Spleen (tissue), 7 donors: ENCODE data around the gene YIPF5.

Experiments
- POLR2AphosphoS5 ChIP-seq, 3 donors: sonication (generic); formaldehyde crosslinking; IDR thresholded peaks; one replicate each; pipeline ENCODE4 v1.5.1; 2017; ENCODE audit warnings: antibody characterized with exemption in 3 of 3
- TF ChIP-seq, protein P1 (sequence below), 11 experiments: fragments of 200-600 bp in 7 of 11; fragments of 450-650 bp in 4 of 11; sonication (generic) in 4 of 11; IDR thresholded peaks in 8 of 11; conservative IDR thresholded peaks in 3 of 11; 1 replicate in 7 of 11; 2 replicates in 4 of 11; pipeline versions ENCODE4 v1.4.0 to v1.8.0; 2016 to 2021; ENCODE audit warnings: antibody characterized with exemption in 11 of 11, inconsistent platforms in 4 of 11, mild to moderate bottlenecking in 1 of 11
- donor health status: DM: no; HTN: no; CAD: no; lungs with moderate emphysema.
- donor health status: DM: no; HTN: no; CAD: no.
- donor health status: DM: no; HTN: no; CAD: no.

- no peak for TF ChIP-seq POLR2AphosphoS5 (IDR thresholded peaks at IDR 0.05)
- TF ChIP-seq, protein P1, sequence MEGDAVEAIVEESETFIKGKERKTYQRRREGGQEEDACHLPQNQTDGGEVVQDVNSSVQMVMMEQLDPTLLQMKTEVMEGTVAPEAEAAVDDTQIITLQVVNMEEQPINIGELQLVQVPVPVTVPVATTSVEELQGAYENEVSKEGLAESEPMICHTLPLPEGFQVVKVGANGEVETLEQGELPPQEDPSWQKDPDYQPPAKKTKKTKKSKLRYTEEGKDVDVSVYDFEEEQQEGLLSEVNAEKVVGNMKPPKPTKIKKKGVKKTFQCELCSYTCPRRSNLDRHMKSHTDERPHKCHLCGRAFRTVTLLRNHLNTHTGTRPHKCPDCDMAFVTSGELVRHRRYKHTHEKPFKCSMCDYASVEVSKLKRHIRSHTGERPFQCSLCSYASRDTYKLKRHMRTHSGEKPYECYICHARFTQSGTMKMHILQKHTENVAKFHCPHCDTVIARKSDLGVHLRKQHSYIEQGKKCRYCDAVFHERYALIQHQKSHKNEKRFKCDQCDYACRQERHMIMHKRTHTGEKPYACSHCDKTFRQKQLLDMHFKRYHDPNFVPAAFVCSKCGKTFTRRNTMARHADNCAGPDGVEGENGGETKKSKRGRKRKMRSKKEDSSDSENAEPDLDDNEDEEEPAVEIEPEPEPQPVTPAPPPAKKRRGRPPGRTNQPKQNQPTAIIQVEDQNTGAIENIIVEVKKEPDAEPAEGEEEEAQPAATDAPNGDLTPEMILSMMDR (IDR thresholded peaks at IDR 0.05 in 8 of 11, conservative IDR thresholded peaks at IDR 0.05 in 3 of 11) = no peak
Observed at GRCh38 chr5:144173766-144174165, 3.3 kb upstream of the YIPF5 start.
